ENCODE data around the gene PCNT. TPM values are rescaled to one million over a fixed set of nuclear protein-coding genes. Genes with fewer than 3 reads are reported as not detected.
"Not testable (repeated sequence)": the region's sequence is repeated elsewhere in the genome, so short reads cannot be mapped to it uniquely, and the experiment has no call there.

Gene PCNT
- total RNA-seq, 2 donors from 2014 or later, result 58.1 to 120 TPM

DNA sequence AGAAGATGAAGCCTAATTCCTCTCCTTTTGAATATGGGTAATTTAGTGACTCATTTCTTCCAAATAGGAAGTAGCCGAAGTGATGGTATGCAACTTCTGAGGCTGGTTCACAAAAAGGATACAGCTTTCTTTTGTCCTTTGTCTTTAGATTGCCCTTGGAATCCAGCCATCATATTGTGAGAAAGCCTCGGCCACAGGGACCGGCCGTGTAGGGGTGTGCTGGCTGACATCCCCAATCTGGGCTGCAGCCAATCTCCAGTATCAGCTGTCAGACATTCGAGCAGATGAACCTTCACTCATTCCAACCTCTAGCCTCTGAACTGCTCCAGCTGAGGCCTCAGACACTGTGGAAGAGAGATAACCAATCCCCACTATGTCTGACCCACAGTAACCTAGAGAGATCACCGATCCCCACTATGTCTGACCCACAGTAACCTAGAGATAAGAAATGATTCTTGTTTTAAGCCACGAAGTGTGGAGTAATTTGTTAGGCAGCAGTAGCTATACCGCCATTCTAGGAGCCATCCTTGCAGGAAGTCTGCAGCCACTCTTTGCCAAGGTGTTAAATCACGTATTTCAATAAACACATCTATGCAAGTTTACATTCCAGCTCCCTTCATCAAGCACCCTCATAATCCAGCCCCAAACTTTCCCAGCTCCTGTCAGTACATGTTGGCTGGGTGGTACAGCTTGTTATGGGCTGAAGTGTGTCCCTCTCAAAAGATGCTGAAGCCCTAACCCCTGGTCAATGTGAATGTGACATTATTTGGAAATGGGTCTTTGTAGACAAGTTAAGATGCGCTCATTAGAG is 131.8 kb downstream of the PCNT start:
- H3K9me3 Mint-ChIP-seq, result no peaks in the 10 kb centered on the region

DNA sequence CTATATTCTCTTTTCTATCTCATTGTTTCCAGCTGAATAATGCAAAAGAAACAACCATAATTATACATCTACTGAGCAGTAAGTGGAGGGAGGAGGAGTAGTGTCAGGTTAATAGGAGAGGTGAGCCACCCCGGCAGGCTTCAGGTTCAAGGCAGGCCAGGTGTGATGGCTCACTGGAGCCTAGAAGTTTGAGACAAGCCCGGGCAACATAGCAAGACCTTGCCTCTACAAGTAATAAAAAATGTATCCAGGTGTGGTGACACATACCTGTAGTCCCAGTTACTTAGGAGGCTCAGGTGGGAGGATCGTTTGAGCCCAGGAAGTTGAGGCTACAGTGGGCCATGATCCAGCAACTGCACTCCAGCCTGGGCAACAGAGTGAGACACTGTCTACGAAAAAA is 132.8 kb downstream of the PCNT start:
- Mint-ChIP-seq H3K27ac (peak overlapping the region in 1 of 2 donors; percentile 21), H3K9me3 (no peaks in the 10 kb centered on the region), H3K4me3 (peak overlapping the region; percentile 94), H3K4me1 (ENCODE audit: low read depth in 2 of 2) (peaks cover 19 to 29% of the 10 kb centered on the region in 2 donors), H3K27me3 (no peaks in the 10 kb centered on the region), H3K36me3 (no peaks in the 10 kb centered on the region)
- no peak for DNase-seq (ENCODE audit: low spot score)
- ATAC-seq, result no peak

More for the DNA sequence above, 131.8 kb downstream of the PCNT start:
- Mint-ChIP-seq H3K27ac (no peak overlapping the region), H3K4me1 (ENCODE audit: low read depth in 2 of 2) (peaks cover 19 to 24% of the 10 kb centered on the region in 2 donors), H3K4me3 (peak overlapping the region; percentile 94), H3K27me3 (no peaks in the 10 kb centered on the region), H3K36me3 (no peaks in the 10 kb centered on the region)
- DNase-seq (ENCODE audit: low spot score) (no peak), ATAC-seq (no peak)

DNA sequence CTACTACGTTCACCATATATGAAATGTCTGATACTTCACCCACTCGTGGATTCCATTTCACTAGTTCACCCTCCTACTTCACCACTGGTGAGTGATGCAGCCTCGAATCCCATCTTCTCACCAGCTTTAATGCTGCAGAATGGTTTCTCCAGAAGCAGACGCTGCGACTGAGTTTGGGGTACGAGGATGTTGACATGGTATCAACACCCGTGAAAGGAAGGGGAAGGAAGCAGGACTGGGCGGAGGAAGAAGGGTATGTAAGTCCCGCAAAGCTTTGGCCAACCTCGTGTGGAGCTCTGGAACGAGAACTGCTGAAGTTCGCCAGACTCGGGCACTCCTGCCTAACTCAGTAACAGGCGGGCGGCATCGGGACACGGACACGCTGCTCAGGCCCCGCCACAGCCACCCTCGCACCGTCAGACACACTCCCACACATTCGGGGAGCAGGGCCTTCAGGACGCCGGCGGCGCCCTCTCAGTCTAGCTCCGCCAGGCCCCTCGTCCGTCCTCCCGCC is 133.9 kb downstream of the PCNT start:
- no peaks in the 10 kb centered on the region for H3K36me3 Mint-ChIP-seq

DNA sequence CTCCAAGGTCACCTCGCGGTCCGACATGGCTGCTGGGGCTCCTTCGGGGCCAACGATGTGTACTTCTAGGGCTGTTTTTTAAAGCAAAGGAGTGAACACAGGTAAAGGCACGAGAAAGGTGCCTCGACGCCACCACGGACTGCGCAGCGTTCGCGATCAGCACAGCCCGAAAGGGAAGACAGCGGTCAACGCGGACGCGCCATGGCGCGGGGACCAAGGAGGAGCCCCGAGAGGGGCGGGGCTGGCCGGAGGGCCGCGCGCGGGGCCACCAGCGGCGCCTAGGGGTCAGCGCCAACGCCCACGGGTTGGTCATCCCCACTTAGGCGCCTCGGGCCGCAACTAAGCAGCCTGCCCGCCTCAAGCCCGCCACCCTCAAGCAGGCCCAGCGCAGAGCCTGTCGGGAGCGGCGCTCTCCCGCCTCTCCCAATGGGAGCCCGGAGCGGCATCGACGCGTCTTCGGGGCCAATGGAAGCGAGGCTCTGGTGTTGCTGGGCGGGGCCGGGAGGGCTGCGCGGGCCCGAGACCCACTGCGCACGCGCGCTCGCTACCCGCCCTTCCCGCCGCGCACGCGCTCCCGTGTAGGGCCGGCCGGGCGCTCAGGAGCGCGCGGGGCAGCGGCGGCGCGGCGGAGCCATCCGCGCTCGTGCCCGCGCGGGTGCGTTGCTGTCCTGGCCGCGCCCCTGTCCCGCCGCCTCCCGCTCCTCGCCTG is 134.5 kb downstream of the PCNT start, which contains the start of gene DIP2A:
TSS of gene DIP2A (plus strand) at position 577 of the 709 bp plus-strand sequence. CDS start 241 bp downstream, outside the sequence.
- Mint-ChIP-seq H3K27me3 (no peaks in the 10 kb centered on the region), H3K4me3 (peak within 1 kb of the TSS; percentile 94), H3K4me1 (ENCODE audit: low read depth in 2 of 2) (peaks cover 28 to 35% of the 10 kb centered on the region in 2 donors), H3K9me3 (no peaks in the 10 kb centered on the region), H3K27ac (peak within 1 kb of the TSS; percentile 87 to 90), H3K36me3 (peaks cover 3% of the 10 kb centered on the region)
- DNase-seq (ENCODE audit: low spot score), result peak; percentile 98
- peak; percentile 97 to 98 for ATAC-seq

More for the DNA sequence above, 133.9 kb downstream of the PCNT start:
- Mint-ChIP-seq H3K27ac (peak overlapping the region; percentile 81 to 87), H3K4me3 (peak overlapping the region; percentile 94), H3K27me3 (no peaks in the 10 kb centered on the region), H3K4me1 (ENCODE audit: low read depth in 2 of 2) (peaks cover 27 to 35% of the 10 kb centered on the region in 2 donors), H3K9me3 (no peaks in the 10 kb centered on the region)
- DNase-seq (ENCODE audit: low spot score), result peak; percentile 69
- peak; percentile 21 to 22 for ATAC-seq

DNA sequence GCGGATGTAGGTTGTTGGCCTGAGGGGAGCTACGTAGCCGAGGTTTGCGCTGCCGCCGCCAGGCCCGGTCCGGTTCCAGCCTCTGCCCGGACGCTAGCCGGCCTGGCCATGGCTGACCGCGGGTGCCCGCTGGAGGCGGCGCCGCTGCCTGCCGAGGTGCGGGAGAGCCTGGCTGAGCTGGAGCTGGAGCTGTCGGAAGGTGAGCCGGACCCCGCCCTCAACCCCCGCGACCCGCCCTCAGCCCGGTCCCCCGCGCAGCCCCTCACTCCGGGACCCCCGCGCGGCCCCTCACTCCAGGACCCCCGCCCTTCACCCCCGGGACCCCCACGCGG is 135.0 kb downstream of the PCNT start:
- Mint-ChIP-seq H3K27ac (peak overlapping the region in 1 of 2 donors; percentile 87), H3K4me1 (ENCODE audit: low read depth in 2 of 2) (peaks cover 28 to 35% of the 10 kb centered on the region in 2 donors), H3K36me3 (peaks cover 4% of the 10 kb centered on the region), H3K27me3 (no peaks in the 10 kb centered on the region), H3K9me3 (no peaks in the 10 kb centered on the region), H3K4me3 (no peak overlapping the region)
- ATAC-seq (no peak), DNase-seq (ENCODE audit: low spot score) (peak; percentile 65)

DNA sequence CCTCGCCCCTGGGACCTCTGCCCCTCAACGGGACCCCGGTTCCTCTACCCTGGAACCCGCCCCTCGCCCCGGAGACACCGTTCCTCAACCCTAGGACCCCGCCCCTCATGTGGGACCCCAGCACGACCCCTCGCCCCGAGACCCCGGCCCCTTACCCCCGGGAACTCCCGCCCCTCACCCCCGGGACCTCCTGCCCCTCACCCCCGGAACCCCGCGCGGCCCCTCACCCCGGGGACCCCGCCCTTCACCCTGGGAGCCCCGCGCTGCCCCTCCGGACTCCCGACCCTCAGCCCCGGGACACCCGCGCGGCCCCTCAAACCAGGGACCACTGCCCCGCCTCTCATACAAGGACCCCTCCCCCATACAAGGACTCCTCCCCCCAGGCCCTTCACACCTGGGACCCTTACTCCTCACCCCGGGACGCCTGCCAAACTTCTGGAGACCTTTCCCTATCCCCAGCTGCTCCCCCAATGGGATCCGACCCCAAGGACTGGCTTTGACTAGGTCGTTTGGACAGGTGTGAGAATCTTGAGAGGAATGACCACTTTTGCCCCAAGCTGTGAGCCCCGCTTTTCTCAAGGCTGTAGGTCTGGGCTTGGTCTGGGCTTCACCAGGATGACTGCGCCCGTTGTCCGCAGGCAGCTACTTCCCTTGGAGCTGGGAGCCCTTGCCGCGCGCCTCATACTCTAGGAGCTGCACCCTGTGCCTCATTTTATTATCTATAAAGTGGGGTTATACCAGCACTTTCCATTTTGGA is 135.6 kb downstream of the PCNT start:
- H3K9me3 Mint-ChIP-seq, result no peaks in the 10 kb centered on the region
- H3K36me3 Mint-ChIP-seq, result peaks cover 4% of the 10 kb centered on the region
- no peaks in the 10 kb centered on the region for H3K27me3 Mint-ChIP-seq
- H3K27ac Mint-ChIP-seq, result peak overlapping the region; percentile 87 to 90
- DNase-seq (ENCODE audit: low spot score), result no peak
- H3K4me3 Mint-ChIP-seq, result peak overlapping the region; percentile 90
- no peak for ATAC-seq
- H3K4me1 Mint-ChIP-seq (ENCODE audit: low read depth in 2 of 2), result peaks cover 28 to 35% of the 10 kb centered on the region in 2 donors

DNA sequence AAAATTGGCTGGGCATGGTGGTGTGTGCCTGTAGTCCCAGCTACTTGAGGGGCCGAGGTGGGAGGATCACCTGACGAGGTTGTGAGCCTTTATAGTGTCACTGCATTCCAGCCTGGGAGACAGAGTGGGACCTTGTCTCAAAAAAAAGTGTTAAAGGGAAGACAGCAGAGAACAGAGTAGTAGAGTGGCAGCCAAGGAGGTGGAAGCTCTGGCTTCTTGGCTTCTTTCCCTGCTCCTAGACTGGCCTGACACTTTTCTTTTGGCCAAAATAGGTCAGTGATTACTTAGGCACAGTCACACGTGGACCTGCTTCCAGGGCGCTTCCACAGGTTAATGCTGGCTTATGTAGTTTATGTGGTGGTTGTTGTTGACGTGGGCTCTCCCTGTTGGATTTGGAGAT is 138.0 kb downstream of the PCNT start:
- Mint-ChIP-seq H3K4me3 (no peak overlapping the region), H3K9me3 (no peaks in the 10 kb centered on the region), H3K36me3 (peaks cover 4% of the 10 kb centered on the region), H3K4me1 (ENCODE audit: low read depth in 2 of 2) (peaks cover 23 to 28% of the 10 kb centered on the region in 2 donors), H3K27me3 (no peaks in the 10 kb centered on the region), H3K27ac (peak overlapping the region; percentile 26 to 65)
- no peak for DNase-seq (ENCODE audit: low spot score)
- no peak for ATAC-seq

DNA sequence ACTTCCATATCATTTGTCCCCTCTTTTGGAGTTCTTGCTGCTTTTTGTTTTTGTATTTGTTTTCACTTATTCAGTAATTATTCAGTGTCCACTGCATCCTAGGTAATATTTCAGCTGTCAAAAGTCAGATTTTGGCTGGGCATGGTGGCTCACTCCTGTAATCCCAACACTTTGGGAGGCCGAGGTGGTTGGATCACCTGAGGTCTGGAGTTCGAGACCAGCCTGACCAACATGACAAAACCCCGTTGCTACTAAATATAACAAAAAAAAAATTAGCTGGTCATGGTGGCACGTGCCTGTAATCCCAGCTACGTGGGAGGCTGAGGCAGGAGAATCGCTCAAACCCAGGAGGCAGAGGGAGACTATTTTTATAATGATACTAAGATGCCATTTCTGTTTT is 141.2 kb downstream of the PCNT start:
- H3K4me3 Mint-ChIP-seq; H3K9me3 Mint-ChIP-seq; DNase-seq (ENCODE audit: low spot score); H3K36me3 Mint-ChIP-seq; H3K27me3 Mint-ChIP-seq; ATAC-seq; H3K27ac Mint-ChIP-seq: not testable (repeated sequence)
- H3K4me1 Mint-ChIP-seq (ENCODE audit: low read depth in 2 of 2), result peaks cover 17 to 22% of the 10 kb centered on the region in 2 donors

DNA sequence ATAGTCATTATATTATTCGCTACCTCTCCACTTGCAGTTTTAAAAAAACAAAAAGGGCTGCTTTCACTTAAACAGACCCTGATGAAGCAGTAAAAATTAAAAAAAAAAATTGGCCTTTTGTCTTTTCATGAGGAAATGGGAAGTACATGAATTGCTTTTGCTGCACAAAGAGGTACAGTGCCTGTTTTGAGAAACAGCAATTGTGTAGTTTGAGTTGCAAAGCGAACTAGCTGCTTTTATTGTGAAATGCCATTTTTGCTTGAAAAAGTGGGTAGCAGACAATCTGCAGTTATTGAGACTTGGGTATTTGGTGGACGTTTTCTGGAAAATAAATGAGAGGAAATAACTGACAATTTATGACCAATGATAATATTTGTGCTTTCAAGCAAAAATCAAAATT is 141.7 kb downstream of the PCNT start:
- Mint-ChIP-seq H3K27me3 (no peaks in the 10 kb centered on the region), H3K9me3 (no peaks in the 10 kb centered on the region), H3K4me1 (ENCODE audit: low read depth in 2 of 2) (peaks cover 17 to 22% of the 10 kb centered on the region in 2 donors), H3K4me3 (no peak overlapping the region), H3K27ac (no peak overlapping the region), H3K36me3 (peaks cover 4% of the 10 kb centered on the region)
- ATAC-seq (no peak), DNase-seq (ENCODE audit: low spot score) (no peak)

DNA sequence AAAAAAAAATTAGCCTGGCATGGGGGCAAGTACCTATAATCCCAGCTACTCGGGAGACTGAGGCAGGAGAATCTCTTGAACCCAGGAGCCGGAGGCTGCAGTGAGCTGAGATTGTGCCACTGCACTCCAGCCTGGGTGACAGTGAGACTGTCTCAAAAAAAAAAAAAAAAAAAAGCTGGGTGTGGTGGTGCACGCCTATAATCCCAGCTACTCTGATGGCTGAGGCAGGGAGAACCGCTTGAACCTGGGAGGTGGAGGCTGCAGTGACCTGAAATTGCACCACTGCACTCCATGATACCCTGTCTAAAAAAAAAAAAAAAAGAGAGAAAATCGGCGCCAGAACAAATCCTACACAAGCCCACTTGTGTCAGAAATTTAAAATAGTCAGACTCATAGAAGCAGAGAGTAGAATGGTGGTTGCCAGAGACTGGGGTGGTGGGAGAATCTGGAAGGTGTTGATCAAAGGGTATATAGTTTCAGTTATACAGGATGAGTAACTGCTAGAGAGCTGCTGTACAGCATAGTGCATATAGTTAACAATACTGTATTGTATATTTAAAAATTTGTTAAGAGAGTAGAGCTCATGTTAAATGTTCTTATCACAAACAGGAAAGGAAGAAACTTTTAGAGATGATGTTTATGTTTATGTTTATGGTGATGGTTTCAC is 144.3 kb downstream of the PCNT start:
- Mint-ChIP-seq H3K9me3 (no peaks in the 10 kb centered on the region), H3K27ac (peak overlapping the region in 1 of 2 donors; percentile 69), H3K36me3 (peaks cover 3% of the 10 kb centered on the region), H3K4me1 (ENCODE audit: low read depth in 2 of 2) (peaks cover 15 to 29% of the 10 kb centered on the region in 2 donors), H3K27me3 (no peaks in the 10 kb centered on the region), H3K4me3 (no peak overlapping the region)
- ATAC-seq (no peak), DNase-seq (ENCODE audit: low spot score) (no peak)

DNA sequence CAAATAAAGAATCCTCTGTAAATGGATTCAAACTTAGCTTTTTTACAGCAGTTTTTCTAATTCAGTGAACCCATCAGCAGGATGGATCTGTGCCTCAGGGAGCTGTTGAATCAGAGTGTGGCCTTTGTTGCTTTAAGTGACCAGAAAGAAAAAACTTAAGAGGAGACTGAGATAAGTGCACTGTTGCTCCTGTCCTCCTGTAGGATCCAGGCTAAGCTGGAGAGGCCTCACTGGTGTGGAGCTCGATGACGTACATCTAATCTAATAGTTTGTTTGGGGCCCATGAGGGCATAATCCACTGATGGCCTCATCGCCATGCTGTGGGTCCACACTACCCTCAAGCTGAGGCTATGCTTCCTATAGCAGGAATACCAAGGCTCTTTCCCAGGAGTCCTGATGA is 145.3 kb downstream of the PCNT start:
- Mint-ChIP-seq H3K4me3 (no peak overlapping the region), H3K27ac (no peak overlapping the region), H3K27me3 (no peaks in the 10 kb centered on the region), H3K4me1 (ENCODE audit: low read depth in 2 of 2) (peaks cover 22 to 36% of the 10 kb centered on the region in 2 donors), H3K36me3 (no peaks in the 10 kb centered on the region), H3K9me3 (no peaks in the 10 kb centered on the region)
- DNase-seq (ENCODE audit: low spot score), result no peak
- no peak for ATAC-seq

DNA sequence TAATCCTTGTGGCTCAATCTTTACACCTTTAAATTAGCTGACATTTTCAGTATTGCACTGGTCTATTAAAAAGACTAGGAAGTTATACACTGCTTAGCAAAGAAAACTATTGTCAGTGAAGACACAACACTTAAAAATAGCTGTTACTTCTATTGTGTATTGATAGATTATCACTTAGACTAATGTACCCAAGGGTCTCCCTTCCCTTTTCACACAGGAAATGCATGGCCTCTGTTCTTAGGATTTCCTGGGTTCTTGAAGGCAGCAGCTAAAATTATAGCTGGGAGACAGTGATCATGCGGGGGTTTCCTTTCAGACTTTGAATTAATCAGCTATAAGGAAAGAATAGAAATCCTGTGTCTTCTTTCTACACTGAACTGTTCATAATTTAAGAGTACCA is 147.6 kb downstream of the PCNT start:
- no peaks in the 10 kb centered on the region for H3K9me3 Mint-ChIP-seq
- DNase-seq (ENCODE audit: low spot score) (no peak), ATAC-seq (no peak)
- no peaks in the 10 kb centered on the region for H3K27me3 Mint-ChIP-seq
- H3K4me1 Mint-ChIP-seq (ENCODE audit: low read depth in 2 of 2), result peaks cover 31 to 43% of the 10 kb centered on the region in 2 donors
- H3K27ac Mint-ChIP-seq, result peak overlapping the region; percentile 52 to 74
- peak overlapping the region; percentile 36 for H3K4me3 Mint-ChIP-seq
- H3K36me3 Mint-ChIP-seq, result peaks cover 5% of the 10 kb centered on the region

DNA sequence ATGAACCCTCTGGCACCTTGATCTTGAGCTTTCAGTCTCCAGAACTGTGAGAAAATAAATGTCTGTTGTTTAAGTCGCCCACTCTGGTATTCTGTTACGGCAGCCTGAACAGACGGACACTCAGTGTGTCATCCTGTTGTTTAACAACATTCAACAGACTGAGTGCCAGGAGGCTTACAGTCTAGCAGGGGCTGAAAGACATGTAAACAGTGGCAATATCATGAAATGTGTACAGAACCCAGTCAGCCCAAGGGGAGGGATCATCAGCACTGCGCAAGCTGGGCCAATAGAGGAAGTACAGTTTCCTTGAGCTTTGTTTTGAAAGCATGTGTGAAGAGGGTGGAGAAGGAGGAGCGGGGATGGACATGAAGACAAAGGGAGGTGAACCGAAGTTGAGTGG is 148.3 kb downstream of the PCNT start:
- H3K9me3 Mint-ChIP-seq, result no peaks in the 10 kb centered on the region
- no peaks in the 10 kb centered on the region for H3K27me3 Mint-ChIP-seq
- peak overlapping the region; percentile 52 to 74 for H3K27ac Mint-ChIP-seq
- peak; percentile 43 to 61 for ATAC-seq
- peaks cover 31 to 43% of the 10 kb centered on the region in 2 donors for H3K4me1 Mint-ChIP-seq (ENCODE audit: low read depth in 2 of 2)
- peak overlapping the region; percentile 18 for H3K4me3 Mint-ChIP-seq
- peaks cover 5% of the 10 kb centered on the region for H3K36me3 Mint-ChIP-seq
- no peak for DNase-seq (ENCODE audit: low spot score)
